Right lung (tissue), 5 donors: ENCODE measurements around the gene ARRDC3. TPM values are rescaled to one million over a fixed set of nuclear protein-coding genes. Genes with fewer than 3 reads are reported as not detected.
A peak's percentile ranks its signal among the peaks of the same experiment; 100 is the strongest.
"Not testable (repeated sequence)": the region's sequence is repeated elsewhere in the genome, so short reads cannot be mapped to it uniquely, and the experiment has no call there.

Source experiments
- DNase-seq, 2 donors: peaks; one replicate each; pipeline ENCODE4 v3.0.0-alpha.2; 2013
- polyA plus RNA-seq, 5 donors: library from polyadenylated mRNA; unstranded; fragments of 120-200 nt; gene quantifications; one replicate each; pipeline versions ENCODE4 v1.2.1 to v1.2.3, GENCODE V29; 2013; ENCODE audit warnings: inconsistent platforms in 1 of 5, low replicate concordance in 1 of 5; ENCODE audit not compliant: insufficient read length in 5 of 5, insufficient read depth in 1 of 5

ARRDC3 gene
- polyA plus RNA-seq, 5 donors: 96.5 to 263 (median 118) TPM

DNA sequence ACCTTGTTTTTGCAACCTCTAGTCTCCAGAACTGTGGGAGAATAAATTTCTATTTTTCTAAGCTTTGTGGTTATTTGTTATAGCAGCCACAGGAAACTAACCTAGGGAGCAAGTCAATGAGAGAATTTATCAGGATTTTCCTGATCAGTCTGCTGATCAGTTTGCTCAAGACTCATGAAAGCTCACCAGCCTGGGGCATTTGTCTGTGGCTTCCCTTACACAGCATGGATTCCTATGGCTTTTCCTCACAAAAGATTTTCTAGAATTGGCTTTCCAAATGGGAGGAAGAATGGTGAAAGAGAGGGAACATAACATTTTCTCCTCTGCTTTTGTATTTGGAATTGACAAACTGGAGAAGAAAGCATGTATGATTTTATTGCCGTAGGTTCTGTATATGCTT is 20.2 kb downstream of the ARRDC3 start:
- no peak for DNase-seq

DNA sequence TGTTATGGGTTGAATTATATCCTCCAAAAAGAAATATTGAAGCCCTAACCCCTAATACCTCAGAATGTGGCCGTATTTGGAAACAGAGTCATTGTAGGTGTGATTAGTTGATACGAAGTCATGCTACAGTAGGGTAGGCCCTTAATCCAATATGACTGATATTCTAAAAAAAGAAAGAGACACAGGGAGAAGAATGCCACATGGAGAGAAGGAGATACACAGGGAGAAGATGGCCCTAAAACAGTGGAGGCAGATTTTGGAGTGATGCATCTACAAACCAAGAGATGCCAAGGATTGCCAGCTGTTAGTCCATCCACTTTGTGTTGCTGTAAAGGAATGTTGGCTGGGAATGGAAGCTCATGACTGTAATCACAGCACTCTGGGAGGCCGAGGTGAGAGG is 21.3 kb downstream of the ARRDC3 start:
- no peak for DNase-seq

DNA sequence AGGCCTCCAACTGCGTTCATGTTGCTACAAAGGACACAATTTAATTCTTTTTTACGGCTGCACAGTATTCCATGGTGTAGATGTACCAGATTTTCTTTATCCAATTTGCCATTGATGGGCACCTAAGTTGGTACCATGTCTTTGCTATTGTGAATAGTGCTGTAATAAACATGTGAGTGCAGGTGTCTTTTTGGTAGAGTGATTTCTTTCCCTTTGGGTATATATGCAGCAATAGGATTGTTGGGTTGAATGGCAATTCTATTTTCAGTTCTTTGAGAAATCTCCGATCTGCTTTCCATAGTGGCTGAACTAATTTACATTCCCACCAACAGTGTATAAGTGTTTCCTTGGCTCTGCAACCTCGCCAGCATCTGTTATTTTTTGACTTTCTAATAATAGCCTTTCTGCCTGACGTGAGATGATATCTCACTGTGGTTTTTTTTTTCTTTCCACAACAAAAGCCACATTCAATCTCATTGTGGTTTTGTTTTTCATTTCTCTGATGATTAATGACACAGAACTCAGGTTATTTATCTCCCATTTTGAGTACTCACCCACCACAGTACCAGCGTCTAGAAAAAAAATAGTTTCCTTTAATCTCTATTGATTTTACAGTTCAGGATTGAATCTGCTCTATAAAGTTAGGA is 21.9 kb downstream of the ARRDC3 start:
- DNase-seq: no peak

DNA sequence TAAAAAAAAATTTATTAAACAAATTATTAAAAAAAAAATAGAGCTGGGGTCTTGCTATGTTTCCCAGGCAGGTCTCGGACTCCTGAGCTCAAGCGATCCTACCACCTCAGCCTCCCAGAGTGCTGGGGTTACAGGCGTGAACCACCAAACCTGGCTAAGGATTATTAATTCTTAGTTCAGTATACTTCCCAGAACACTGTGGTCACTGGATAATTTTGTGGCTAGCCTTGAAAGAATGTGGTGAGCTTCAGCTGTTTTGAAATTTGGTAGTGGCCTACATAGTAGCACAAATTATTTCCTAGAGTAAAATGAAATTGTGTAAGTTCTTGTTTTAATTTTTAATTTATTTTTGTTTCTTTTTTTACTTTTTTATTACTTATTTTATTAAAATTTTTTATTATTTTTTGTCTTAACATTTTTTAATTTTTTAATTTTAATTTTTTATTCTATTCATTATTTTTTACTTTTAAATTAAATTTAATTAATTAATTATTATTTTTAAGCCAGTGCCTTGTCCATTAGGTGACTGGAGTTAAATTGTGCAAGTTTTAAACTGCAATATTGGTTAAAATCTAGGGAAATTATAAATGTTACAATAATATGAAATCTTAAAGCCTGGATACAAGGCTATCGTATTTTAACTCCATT is 23.0 kb downstream of the ARRDC3 start:
- DNase-seq: no peak

DNA sequence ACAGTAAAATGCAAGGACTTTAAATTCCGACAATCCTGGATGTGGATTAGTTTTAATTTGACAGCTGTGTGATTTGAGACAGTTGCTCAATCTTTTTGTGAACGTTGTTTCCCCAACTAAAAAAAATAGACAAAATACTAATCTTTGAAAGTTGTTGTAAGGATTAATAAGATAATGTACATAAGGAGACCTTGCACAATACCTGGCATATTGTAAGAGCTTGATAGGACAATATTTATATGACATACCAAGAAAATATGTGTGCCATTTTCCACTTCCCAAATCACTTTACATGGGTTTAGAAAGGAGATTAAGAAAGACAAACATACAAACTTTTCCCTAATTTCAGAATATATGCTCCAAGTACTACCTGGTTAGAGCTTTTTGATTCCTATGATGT is 25.3 kb downstream of the ARRDC3 start:
- no peak for DNase-seq

DNA sequence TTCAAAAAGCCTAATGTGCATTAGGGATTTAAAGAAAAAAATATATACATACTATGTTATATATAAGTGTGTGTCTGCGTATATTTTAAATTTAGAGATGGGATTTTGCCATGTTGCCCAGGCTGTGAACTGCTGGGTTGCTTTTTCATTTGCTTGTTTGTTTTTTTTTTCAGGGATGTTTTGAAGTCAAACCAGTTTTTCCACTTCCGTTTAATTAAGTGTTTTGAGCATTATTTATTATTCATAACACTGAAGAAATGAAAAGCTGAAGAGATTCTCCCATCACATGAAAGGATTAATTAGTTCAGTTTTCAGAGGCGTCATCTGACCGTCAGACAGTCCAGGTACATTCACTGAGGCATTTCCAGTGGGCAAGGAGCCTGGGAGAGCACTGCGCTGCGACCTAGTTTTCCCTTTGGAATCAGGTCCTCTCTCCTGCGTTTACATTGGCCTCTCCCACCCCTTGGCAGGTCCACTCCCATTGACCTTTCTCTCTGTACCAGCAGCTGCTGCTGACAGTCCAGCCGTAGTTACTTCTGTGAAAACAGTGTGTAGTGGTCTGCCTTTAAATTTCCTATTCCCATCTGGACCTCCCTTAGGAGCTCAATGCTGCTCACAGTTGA is 26.0 kb downstream of the ARRDC3 start:
- DNase-seq: no peak

DNA sequence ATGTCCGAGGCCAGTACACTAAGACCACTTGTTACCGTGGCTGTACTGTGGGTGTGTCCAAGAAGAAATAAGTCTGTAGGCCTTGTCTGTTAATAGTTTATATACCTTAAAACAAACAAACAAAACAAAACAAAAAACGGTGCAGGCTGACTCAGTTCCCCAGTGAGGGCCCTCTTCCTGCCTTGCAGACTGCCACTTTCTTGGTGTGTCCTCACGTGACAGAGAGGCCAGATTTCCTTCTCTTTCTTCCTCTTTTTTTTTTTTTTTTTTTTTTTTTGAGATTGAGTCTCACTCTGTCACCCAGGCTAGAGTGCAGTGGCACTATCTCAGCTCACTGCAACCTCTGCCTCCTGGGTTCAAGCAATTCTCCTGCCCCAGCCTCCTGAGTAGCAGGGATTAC is 28.2 kb downstream of the ARRDC3 start:
- not testable (repeated sequence) for DNase-seq

DNA sequence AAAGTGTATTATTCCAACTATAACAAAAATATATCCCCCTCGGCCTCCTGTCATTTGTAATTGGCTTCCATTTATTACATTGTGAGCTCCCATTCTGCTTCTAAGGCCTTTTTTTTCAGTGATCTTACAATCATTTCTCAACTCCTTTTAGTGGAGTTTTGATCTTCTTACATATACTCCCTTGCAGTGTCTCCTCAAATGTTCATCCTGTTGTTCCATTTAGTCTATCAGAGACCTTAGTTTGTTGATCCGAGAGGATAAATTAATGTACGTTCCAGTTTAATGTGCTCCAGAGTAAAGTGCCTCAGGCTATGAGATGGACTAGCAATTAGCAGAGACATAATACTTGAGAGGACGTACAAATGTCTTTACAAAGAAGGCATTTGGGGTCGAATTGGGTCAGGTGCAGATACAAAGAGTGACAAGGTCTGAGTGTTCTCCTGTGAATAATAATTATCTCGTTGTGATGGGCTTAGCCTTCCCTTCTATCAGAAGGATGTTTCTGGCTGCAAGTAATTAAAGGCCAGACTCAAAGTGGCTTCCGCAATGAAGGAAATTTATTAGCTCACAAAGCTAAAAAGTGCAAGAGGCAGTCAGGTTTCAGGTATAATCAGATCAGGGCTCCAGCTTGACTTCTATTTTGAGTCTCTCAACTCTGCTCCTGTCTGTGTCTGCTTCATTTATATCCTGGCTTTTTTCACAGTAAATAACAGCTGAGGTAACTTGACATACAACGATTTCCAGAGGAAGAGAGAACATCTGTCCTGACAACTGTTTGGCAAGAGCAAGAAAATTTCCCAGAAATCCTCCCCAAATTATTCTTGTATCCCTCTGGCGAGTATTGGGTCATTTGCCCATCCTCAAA is 30.1 kb downstream of the ARRDC3 start:
- DNase-seq: no peak

DNA sequence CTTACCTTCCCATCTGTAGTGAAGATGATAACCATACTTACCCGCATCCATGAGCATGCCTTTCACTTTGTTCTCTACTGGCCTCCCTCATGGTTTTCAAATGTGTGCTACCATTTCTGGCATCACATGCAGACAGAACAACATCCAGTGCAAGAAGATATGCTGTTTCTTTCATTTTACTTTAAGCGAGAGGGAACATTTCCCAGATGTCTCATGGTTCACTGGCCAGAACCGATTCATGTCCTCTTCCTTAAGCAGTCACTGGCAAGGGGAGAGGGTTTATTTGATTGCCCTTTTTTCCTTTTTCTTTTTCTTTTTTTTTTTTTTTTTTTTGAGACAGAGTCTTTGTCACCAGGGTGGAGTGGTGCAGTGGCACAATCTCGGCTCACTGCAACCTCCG is 37.7 kb downstream of the ARRDC3 start:
- peak; percentile 69 to 74 for DNase-seq

DNA sequence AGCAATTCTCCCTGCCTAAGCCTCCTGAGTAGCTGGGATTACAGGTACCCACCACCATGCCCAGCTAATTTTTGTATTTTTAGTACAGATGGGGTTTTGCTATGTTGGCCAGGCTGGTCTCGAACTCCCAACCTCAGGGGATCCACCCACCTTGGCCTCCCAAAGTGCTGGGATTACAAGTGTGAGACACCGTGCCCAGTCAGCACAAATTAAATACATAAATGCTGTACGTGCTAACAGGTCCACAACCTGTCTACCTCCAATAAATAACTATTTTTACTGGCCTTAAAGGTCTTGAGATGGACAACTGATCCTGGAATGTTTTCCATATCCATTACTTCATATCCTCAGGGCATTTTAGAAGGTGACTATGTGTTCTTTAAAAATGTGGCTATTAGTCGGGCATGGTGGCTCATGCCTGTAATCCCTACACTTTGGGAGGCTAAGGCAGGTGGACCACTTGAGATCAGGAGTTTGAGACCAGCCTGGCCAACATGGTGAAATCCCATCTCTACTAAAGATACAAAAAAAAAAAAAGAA is 38.4 kb downstream of the ARRDC3 start:
- not testable (repeated sequence) for DNase-seq

DNA sequence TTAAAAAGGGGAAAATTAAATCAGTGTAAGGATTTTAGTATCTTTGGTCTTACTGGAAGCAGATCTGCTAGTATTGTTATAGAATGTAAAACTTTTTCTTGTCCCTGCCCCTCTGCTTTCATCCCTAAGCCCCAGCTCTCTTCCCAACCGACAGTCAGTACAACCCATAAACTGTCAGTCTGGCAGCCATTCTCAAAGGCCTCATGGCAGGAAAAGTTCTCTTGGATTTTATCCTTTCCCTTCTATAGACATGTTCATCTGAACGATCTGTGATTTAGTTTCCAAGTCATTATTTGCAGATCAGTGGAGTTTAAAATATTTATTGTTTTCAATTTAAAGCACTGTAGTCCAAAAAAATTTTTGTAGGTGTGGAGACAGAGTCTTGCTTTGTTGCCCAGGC is 39.2 kb downstream of the ARRDC3 start:
- no peak for DNase-seq

DNA sequence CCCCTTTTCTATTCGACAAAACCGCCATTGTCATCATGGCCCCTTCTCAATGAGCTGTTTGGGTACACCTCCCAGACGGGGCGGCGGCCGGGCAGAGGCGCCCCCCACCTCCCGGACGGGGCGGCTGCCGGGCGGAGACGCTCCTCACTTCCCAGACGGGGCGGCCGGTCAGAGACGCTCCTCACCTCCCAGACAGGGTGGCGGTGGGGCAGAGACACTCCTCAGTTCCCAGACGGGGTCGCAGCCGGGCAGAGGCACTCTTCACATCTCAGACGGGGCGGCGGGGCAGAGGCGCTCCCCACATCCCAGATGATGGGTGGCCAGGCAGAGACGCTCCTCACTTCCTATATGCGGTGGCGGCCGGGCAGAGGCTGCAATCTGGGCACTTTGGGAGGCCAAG is 40.2 kb downstream of the ARRDC3 start:
- DNase-seq: not testable (repeated sequence)

DNA sequence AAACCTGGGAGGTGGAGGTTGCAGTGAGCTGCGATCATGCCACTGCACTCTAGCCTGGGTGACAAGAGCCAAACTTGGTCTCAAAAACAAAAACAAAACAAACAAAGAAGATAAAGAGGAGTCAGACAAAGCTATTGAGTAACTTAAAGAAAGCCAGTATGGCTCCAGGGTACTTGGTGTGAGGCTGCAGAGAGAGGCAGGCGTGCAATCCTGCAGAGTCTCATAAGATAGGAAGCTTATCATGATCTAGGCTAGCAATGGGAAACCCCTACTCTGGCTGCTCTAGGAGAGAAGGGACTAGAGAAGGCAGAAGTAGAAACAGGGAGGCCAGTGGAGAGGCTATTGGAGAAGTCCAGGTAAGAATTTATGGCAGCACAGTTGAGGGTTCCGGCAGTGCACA is 42.0 kb downstream of the ARRDC3 start:
- no peak for DNase-seq

DNA sequence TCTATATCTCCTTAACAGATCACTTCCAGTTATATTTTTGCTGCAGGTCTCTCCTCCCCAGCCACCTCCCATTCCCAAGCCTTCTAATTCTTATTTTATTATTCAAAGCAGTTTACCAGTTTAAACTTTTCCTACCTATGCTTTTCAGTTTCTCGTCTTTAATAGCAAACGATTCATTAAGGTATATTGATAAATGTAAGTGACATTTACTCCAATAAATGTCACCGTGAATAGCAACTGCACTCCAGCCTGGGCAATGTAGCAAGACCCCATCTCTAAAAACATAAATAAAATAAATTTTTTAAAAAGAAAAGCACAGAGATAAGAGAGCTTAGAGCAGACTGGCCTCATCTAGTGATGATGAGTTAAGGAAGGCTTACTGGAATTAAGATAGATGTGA is 42.6 kb downstream of the ARRDC3 start:
- no peak for DNase-seq

DNA sequence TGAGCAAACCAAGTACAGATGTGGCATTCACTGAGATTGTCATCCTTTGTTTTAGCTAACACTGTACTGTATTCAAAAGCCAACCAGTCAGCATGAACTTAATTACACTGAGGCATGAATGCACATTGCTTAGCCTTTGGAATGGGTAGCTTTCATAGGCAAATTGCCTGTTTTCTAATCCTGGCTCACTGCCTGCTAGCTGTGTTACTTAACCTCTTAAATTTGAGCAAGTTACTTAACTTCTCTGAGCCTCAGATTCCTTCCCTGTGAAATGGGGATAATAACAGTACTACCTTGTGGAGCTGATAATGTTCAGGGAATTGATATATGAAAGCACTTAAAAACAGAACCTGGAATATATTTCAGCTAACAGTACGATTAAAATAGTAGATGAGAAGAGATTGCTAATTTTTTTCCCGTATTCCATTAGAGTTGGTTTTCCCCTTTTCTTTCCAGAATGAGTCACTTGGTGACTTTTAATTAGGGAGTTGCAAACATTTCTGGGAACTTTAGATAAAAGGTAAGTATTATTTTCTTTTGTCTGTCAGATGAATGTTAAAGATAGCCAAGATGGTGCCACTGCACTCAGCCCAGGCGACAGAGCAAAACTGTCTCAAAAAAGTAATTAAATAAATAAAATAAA is 43.9 kb downstream of the ARRDC3 start:
- no peak for DNase-seq

DNA sequence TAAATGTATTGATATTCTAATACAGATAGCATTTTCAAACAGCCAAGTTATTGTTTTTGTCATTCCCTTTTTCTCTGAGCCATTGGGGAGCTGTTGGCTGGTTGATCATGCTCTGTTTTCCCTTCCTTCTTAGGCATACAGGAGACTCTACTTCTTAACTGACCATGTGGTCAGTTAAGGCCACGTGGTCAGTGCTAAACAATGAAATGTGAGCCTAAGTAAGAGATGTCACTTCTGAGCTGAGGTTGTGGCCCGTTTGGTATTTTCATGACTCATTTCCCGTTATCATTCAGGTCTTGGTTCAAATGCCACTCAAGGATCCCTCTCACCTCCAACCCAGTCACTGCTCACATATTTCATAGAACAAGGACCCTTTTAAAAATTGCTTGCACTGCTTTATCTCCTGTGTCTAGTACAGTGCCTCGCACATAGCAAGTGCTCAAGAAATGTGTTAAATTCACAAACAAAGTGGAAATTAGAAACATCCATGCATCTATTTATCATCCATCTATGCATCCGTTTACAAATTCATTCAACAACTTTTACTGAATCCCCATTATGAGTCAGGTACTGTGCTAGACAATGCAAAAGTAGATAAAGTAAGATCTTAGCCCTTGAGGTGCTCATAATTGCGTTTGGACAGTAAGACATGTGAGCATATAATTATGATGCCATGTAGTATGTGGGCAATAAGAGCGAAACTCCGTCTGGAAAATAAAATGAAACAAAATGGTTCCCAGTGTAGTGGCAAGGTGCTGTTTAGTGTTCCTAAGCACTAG is 50.7 kb downstream of the ARRDC3 start:
- DNase-seq: no peak

DNA sequence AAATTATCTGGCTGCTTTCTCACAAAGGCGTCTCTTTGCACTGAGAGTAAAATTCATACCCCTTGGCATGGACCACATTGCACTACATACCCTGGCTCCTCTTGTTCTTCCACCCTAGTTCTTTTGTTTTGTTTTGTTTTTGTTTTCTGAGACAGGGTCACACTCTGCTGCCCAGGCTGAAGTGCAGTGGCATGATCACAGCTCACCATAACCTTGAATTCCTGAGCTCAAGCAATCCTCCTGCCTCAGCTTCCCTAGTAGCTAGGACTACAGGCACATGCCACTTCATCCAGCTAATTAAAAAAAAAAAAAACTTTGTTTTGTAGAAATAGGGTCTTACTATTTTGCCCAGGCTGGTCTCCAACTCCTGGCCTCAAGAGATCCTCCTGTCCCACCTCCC is 51.4 kb downstream of the ARRDC3 start:
- DNase-seq: no peak

DNA sequence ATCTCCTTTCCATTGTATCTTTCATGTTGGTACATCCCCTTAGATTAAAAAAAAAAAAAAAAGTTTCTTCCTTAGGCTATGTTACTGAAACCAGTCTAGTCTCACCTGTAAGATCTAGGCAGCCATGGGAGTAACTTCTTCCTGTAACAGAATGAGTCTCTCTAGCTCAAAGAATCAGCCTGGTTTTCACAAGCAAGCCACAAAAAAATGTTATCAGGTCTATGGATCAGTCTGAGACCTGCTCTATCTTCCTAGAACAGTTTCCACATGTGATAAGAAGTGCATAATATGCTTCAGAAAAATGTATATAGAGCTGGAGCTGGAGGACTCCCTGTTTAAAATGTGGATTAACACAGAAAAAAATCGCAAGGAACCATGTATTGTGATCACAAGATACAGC is 53.8 kb downstream of the ARRDC3 start:
- no peak for DNase-seq

DNA sequence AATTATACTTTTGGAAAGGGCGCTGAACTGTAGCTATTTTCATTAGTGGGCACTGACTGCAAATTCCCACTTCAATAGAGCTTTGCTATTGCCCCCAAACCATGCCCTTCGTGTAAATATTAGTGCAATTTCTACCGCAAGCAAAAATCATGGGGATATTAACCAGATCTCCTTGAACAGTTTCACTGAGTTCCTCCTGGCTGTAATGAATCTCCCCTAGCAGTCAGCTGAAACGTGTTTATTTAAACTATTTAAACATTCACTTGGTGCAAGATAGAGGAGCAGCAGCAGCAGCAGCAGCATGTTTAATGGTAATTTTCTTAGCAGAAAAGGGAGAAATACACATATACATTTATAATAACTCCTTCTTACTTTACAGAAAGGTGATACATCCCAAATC is 54.4 kb downstream of the ARRDC3 start:
- no peak for DNase-seq

DNA sequence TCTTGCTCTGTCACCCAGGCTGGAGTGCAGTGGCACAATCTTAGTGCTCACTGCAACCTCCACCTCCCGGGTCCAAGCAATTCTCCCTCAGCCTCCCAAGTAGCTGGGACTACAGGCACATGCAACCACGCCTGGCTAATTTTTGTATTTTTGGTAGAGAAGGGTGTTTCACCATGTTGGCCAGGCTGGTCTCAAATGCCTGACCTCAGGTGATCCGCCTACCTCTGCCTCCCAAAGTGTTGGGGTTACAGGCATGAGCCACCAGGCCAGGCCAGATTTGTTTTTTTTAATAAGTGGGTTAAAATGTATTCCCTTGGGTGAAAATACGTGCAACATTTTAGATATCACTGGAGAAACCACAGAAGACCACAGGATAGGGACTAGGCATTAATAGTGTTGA is 60.1 kb downstream of the ARRDC3 start:
- not testable (repeated sequence) for DNase-seq

DNA sequence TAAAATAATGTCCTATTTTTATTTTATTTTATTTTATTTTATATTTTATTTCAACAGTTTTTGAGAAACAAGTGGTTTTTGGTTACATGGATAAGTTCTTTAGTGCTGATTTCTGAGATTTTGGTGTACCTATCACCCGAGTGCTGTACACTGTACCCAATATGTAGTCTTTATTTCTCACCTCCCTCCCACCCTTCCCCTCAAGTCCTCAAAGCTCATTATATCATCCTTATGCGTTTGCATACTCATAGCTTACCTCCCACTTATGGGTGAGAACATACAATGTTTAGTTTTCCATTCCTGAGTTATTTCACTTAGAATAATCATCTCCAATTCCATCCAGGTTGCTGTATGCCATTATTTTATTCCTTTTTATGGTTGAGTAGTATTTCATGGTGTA is 63.5 kb downstream of the ARRDC3 start:
- no peak for DNase-seq
